Prostate gland (tissue), 2 donors: ENCODE results near the gene POLR3K. TPM values are rescaled to one million over a fixed set of nuclear protein-coding genes. Genes with fewer than 3 reads are reported as not detected.

ENCODE experiments used
- DNase-seq: peaks from one replicate; pipeline ENCODE4 v3.0.0-alpha.2; 2019; ENCODE audit warnings: low spot score
- H3K27ac ChIP-seq, 2 donors: fragments of 200-600 bp; sonication (generic); 2 replicates each; pipeline ENCODE4 v1.5.1; 2017 to 2019
- H3K27me3 ChIP-seq: fragments of 200-600 bp; sonication (generic); replicated peaks from 2 replicates; pipeline ENCODE4 v1.5.1; 2019; ENCODE audit not compliant: insufficient read depth
- H3K36me3 ChIP-seq, 2 donors: fragments of 200-600 bp; sonication (generic); 1 replicate in 1 of 2; 2 replicates in 1 of 2; pipeline versions ENCODE4 v1.5.1 to v1.8.1; 2017 to 2019
- H3K4me1 ChIP-seq: fragments of 200-600 bp; sonication (generic); replicated peaks from 2 replicates; pipeline ENCODE4 v1.5.1; 2019
- H3K4me3 ChIP-seq, 2 donors: fragments of 200-600 bp; sonication (generic); 2 replicates each; pipeline ENCODE4 v1.5.1; 2017 to 2019
- H3K9me3 ChIP-seq: fragments of 200-600 bp; sonication (generic); 2 replicates; pipeline ENCODE4 v1.5.1; 2017
- CTCF ChIP-seq, 4 experiments: fragments of 200-600 bp in 2 of 4; fragments of 450-650 bp in 2 of 4; sonication (generic) in 2 of 4; IDR thresholded peaks; 1 replicate in 3 of 4; 2 replicates in 1 of 4; pipeline ENCODE4 v1.5.1; 2016 to 2019; ENCODE audit warnings: antibody characterized with exemption in 4 of 4, mild to moderate bottlenecking in 2 of 4, moderate library complexity in 2 of 4
- POLR2A ChIP-seq: fragments of 450-650 bp; IDR thresholded peaks from one replicate; pipeline ENCODE4 v1.6.1; 2016; ENCODE audit warnings: antibody characterized with exemption, mild to moderate bottlenecking
- POLR2AphosphoS5 ChIP-seq: sonication (generic); formaldehyde crosslinking; IDR thresholded peaks from one replicate; pipeline ENCODE4 v1.6.1; 2017; ENCODE audit warnings: antibody characterized with exemption
- WGBS: methylation state at CpG from one replicate; pipeline ENCODE4 v1.1.5; 2018; 5-methylcytosine and 5-hydroxymethylcytosine counted together
- intact Hi-C: fragments of 100-400 bp; cut with DNase I; formaldehyde crosslinking; loops from one replicate; pipeline ENCODE4 v1.14.2; 2022
- total RNA-seq, 2 donors: library from RNA; depleted of rRNA; stranded (reverse); fragments of >200 nt; gene quantifications; one replicate each; pipeline ENCODE4 v1.1.0, GENCODE V29; 2016

POLR3K gene
- total RNA-seq, 2 donors from 2014 or later = 6.2 to 6.8 TPM

DNA sequence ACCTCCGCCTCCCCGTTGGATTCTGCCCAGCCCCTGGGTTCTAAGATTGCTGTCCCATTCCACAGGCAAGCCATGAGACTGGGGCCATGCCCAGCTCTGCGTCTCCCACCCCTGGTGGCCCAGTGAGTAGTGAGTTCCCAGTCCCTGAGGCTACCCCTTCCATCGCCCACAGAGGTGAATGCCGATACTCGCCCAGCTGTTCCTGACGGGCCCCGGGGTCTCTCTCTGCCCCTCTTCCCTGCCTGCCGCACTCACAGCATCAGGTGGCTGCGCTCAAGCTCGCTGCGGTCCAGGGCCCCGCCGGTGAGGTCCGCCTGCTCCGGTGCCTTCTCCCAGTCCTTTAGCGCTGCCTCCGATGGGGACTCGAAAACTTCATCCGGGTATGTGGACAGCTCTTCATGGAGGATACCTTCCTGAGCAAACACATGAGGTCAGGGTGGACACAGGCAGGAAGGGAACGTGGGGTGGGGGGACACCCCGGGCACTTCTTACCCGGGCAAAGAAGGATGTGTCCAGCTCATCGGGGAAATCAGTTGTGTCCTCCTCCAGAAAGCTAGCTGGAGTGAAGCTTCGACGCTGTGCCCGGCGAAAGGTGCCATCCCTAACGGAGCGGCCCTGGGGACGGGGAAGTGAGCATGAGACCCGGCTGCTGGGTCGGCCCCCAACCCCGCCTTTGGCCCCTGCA lies 9.0 kb upstream of the POLR3K start:
- peaks cover 3% of the 10 kb centered on the region for H3K4me1 ChIP-seq
- no peak overlapping the region for H3K27ac ChIP-seq
- H3K4me3 ChIP-seq = no peak overlapping the region
- intact Hi-C loops = no loop called here
- H3K36me3 ChIP-seq = peaks cover 4 to 57% of the 10 kb centered on the region in 2 donors
- no peaks in the 10 kb centered on the region for H3K9me3 ChIP-seq
- no peak for TF ChIP-seq CTCF (IDR thresholded peaks at IDR 0.05)
- no peak for TF ChIP-seq POLR2AphosphoS5
- no peak for TF ChIP-seq POLR2A
- WGBS = 92% methylated on average over 34 of the region's 34 CpGs
- H3K27me3 ChIP-seq = no peaks in the 10 kb centered on the region
- DNase-seq = no peak

- 94% methylated on average over 12 of the region's 32 CpGs for WGBS
- TF ChIP-seq CTCF (IDR thresholded peaks at IDR 0.05) (no peak), POLR2A (no peak), POLR2AphosphoS5 (no peak)
Measured at GRCh38 chr16:61879-62281, 8.5 kb upstream of the POLR3K start.

DNA sequence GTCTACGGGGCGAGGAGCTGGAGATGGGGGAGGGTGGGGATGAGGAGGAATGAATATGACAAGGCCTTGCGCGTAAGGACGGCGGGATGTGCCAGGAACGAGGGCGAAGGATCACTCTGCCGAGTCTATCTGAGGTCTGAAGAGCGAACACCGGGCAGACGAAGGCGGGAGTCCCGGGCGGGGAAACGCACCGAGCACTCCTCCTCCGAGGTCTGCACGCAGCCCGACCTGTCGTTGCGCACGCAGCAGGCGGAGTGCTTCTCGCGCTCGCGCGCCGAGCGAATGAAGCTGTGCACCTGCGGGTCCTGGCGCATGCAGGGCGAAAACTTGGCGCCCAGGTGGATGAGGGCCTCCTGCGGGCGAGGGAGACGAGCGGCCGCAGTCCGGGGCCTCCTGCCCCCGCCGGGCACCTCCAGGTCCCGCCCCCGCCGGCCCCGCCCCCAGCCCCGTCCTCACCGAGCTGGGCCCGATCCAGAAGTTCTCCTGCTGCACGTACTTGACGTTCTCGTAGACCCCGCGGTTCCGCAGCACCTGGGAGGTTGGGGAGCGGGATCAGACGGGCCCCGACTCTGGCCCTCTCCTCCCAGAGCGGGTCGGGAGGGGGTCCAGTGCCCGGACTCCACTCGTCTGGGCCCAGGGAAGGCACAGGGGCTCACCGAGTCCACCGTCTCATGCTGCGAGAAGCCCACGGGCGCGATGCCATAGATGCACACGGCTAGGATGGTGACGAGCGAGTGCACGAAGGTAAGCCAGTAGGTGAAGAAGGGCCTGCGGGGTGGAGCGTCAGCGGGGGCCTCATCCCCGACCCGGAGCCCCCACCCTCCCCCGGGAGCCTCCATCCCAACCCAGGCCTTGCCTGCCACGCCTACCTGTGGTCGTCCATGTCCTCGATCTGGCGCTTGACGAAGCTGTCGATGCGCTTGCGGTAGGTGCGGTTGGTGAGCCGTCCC lies 7.8 kb upstream of the POLR3K start:
- TF ChIP-seq POLR2AphosphoS5 (no peak), POLR2A (no peak), CTCF (IDR thresholded peaks at IDR 0.05) (no peak)
- WGBS = 80% methylated on average over 89 of the region's 89 CpGs
- H3K27ac ChIP-seq = no peak overlapping the region
- no peaks in the 10 kb centered on the region for H3K9me3 ChIP-seq
- no peak for DNase-seq
- no peaks in the 10 kb centered on the region for H3K4me1 ChIP-seq
- intact Hi-C loops = no loop called here
- H3K36me3 ChIP-seq = peaks cover 4 to 57% of the 10 kb centered on the region in 2 donors
- H3K4me3 ChIP-seq = no peak overlapping the region
- no peaks in the 10 kb centered on the region for H3K27me3 ChIP-seq

More at GRCh38 chr16:61879-62281, 8.5 kb upstream of the POLR3K start:
- H3K27ac ChIP-seq = no peak overlapping the region
- DNase-seq = no peak
- H3K4me1 ChIP-seq = peaks cover under 1% of the 10 kb centered on the region
- H3K36me3 ChIP-seq = peaks cover 4 to 57% of the 10 kb centered on the region in 2 donors
- intact Hi-C loops = no loop called here
- H3K27me3 ChIP-seq = no peaks in the 10 kb centered on the region
- no peaks in the 10 kb centered on the region for H3K9me3 ChIP-seq
- H3K4me3 ChIP-seq = no peak overlapping the region

DNA sequence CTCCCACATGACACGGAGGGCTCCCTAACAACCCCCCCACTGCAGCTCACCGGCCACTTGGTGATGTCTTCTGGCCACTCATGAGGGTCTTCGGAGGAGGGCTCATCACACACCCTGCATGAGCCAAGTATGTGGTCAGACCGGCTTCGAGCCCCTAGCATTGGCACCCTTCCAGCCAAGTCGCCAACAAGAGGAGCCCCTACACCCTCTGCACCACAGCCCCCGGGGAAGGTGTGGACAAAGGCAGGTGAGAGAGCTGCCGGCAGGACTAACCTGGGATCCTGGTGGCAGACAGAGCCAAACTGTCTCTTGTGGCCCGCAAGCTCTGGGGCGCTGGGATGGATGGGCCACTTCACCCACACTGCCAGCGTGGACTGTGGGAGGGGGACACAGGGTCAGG lies 6.8 kb upstream of the POLR3K start:
- intact Hi-C loops = no loop called here
- no peak for DNase-seq
- H3K4me3 ChIP-seq = no peak overlapping the region
- WGBS = 84% methylated on average over 6 of the region's 11 CpGs
- TF ChIP-seq POLR2A (no peak), POLR2AphosphoS5 (no peak), CTCF (IDR thresholded peaks at IDR 0.05) (no peak)
- H3K27ac ChIP-seq = no peak overlapping the region
- H3K9me3 ChIP-seq = no peaks in the 10 kb centered on the region
- H3K4me1 ChIP-seq = no peaks in the 10 kb centered on the region
- H3K36me3 ChIP-seq = peaks cover 4 to 57% of the 10 kb centered on the region in 2 donors
- no peaks in the 10 kb centered on the region for H3K27me3 ChIP-seq
